NB4 (cell line): ENCODE measurements around the gene GRM2.
A peak's percentile ranks its signal among the peaks of the same experiment; 100 is the strongest.

Experiments used
- DNase-seq: peaks from one replicate; pipeline ENCODE4 v3.0.0; 2010; ENCODE audit warnings: low read depth
- H3K4me3 ChIP-seq: one replicate; pipeline ENCODE4 v1.5.1; 2011; ENCODE audit warnings: mild to moderate bottlenecking, low read depth, low read length, moderate library complexity
- MAX ChIP-seq: IDR thresholded peaks from 2 replicates; pipeline ENCODE4 v1.6.1; 2011; ENCODE audit warnings: low read depth, low read length
- MYC ChIP-seq: IDR thresholded peaks from 2 replicates; pipeline ENCODE4 v1.6.1; 2011; ENCODE audit warnings: low read depth, low read length
- POLR2A ChIP-seq: IDR thresholded peaks from 2 replicates; pipeline ENCODE4 v1.6.1; 2011; ENCODE audit warnings: mild to moderate bottlenecking; ENCODE audit not compliant: insufficient read length; ENCODE audit errors: extremely low read depth
- TF ChIP-seq, protein P1 (sequence below): IDR thresholded peaks from one replicate; pipeline ENCODE4 v1.5.1; 2012; ENCODE audit warnings: low read depth, low read length

Gene GRM2

DNA sequence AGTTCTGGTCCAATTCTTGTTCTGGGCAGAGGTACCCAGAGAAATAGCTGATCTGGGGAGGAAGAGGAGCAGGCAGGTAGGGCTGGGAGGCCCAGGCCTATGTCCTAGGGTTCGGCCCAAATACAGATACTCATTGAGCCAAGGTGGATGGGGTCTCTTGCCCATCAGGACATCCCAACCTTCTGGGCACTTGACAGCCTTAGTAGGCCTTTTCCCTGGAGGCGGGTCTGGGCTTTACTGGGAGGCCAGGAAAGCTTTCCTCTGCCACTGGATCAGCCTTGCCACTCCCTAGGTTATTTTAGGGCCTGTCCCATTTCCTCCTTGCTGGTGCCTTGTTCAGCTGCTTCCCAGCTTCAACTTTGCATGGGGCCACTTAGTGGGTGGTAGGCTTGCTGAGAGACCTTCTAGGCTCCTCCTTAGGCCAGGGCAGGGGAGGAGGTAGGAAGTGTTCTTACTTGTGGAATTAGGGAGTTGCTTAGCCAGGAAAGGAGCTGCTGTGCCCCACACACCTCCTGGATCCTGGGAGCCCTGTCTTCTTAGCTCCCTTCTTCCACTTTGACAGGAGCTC is 26.1 kb upstream of the GRM2 start:
- peak; percentile 27 for DNase-seq
- TF ChIP-seq MYC (no peak), POLR2A (no peak), MAX (no peak)
- TF ChIP-seq, protein P1, sequence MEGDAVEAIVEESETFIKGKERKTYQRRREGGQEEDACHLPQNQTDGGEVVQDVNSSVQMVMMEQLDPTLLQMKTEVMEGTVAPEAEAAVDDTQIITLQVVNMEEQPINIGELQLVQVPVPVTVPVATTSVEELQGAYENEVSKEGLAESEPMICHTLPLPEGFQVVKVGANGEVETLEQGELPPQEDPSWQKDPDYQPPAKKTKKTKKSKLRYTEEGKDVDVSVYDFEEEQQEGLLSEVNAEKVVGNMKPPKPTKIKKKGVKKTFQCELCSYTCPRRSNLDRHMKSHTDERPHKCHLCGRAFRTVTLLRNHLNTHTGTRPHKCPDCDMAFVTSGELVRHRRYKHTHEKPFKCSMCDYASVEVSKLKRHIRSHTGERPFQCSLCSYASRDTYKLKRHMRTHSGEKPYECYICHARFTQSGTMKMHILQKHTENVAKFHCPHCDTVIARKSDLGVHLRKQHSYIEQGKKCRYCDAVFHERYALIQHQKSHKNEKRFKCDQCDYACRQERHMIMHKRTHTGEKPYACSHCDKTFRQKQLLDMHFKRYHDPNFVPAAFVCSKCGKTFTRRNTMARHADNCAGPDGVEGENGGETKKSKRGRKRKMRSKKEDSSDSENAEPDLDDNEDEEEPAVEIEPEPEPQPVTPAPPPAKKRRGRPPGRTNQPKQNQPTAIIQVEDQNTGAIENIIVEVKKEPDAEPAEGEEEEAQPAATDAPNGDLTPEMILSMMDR: no peak
- H3K4me3 ChIP-seq: no peak overlapping the region

- DNase-seq: peak; percentile 84
- peak overlapping the region; percentile 27 for H3K4me3 ChIP-seq
- TF ChIP-seq MYC (0 out of 2 replicates have a peak, but pooled peaks have one; percentile 38), POLR2A (no peak), MAX (peak; percentile 80)
- TF ChIP-seq, protein P1: no peak
Observed at GRCh38 chr3:51681453-51681852, 25.4 kb upstream of the GRM2 start.

GRCh38 chr3:51682079-51682478 is 24.8 kb upstream of the GRM2 start:
- peak overlapping the region; percentile 33 for H3K4me3 ChIP-seq
- DNase-seq: peak; percentile 94
- no peak for TF ChIP-seq POLR2A
- peak; percentile 42; the same call in 1 of the 2 replicates for TF ChIP-seq MYC
- no peak for TF ChIP-seq MAX
- TF ChIP-seq, protein P1: peak; percentile 78

DNA sequence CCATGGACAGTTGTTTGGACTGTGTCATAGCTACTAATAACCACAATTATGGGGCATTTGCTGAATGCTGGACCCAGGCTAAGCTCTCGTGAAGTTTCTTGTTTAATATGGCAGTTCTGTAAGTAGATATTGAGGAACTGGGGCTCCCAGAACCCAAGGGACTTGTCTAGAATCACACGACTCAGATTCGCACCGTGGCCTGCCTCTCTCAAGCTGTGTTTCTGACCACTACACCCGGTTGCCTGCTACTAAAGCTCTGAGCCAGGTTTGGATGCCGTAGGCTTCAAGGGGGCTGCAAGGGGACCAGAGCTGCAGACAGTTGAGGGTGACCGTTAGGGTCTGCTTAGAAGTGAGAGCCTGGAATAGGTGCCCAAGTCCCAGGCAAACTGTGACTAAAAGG is 24.3 kb upstream of the GRM2 start:
- peak overlapping the region; percentile 33 for H3K4me3 ChIP-seq
- no peak for TF ChIP-seq MYC
- TF ChIP-seq, protein P1: no peak
- DNase-seq: peak; percentile 47

GRCh38 chr3:51683566-51683965 is 23.3 kb upstream of the GRM2 start:
- no peak for TF ChIP-seq MAX
- no peak for TF ChIP-seq POLR2A
- TF ChIP-seq, protein P1: no peak
- TF ChIP-seq MYC: no peak
- no peak for DNase-seq
- no peak overlapping the region for H3K4me3 ChIP-seq
